K562 (cell line): Measurements from ENCODE around the gene SLC25A1. TPM values are rescaled to one million over a fixed set of nuclear protein-coding genes. Genes with fewer than 3 reads are reported as not detected.

ENCODE experiments used
- CHD1 ChIP-seq: fragments of 200-600 bp; sonication (generic); IDR thresholded peaks from one replicate; pipeline ENCODE4 v1.6.1; 2012; ENCODE audit warnings: mild to moderate bottlenecking, moderate library complexity, low read length, inconsistent platforms
- DPF2 ChIP-seq: fragments of 450-650 bp; IDR thresholded peaks from 2 replicates; pipeline ENCODE4 v1.6.1; 2016
- HINFP ChIP-seq: fragments of 450-650 bp; conservative IDR thresholded peaks from 2 replicates; pipeline ENCODE4 v1.6.1; 2016; ENCODE audit warnings: missing genetic modification characterization, low read depth, mild to moderate bottlenecking, control low read depth, missing compliant biosample characterization
- HLTF ChIP-seq: fragments of 450-650 bp; IDR thresholded peaks from 2 replicates; pipeline ENCODE4 v1.6.1; 2016
- MBD1 ChIP-seq: fragments of 250-450 bp; sonication (Bioruptor Pico); IDR thresholded peaks from 2 replicates; pipeline ENCODE4 v1.8.0; 2022; ENCODE audit warnings: inconsistent platforms
- MIER1 ChIP-seq: fragments of 450-650 bp; IDR thresholded peaks from 2 replicates; pipeline ENCODE4 v1.6.1; 2016; ENCODE audit warnings: antibody characterized with exemption, mild to moderate bottlenecking, low read depth
- MYBL2 ChIP-seq, 2 experiments: fragments of 450-650 bp in 1 of 2; sonication (generic) in 1 of 2; formaldehyde crosslinking in 1 of 2; IDR thresholded peaks; 2 replicates each; pipeline versions ENCODE4 v1.6.1 to v1.8.1; 2017 to 2022; ENCODE audit warnings: borderline replicate concordance in 1 of 2, inconsistent platforms in 1 of 2, low read depth in 1 of 2, mild to moderate bottlenecking in 1 of 2, missing genetic modification reagents in 1 of 2, moderate library complexity in 1 of 2
- NBN ChIP-seq: fragments of 450-650 bp; IDR thresholded peaks from 2 replicates; pipeline ENCODE4 v1.6.1; 2016; ENCODE audit warnings: low read depth, mild to moderate bottlenecking
- NEUROD1 ChIP-seq: fragments of 150-350 bp; IDR thresholded peaks from 2 replicates; pipeline ENCODE4 v1.6.1; 2014; ENCODE audit warnings: borderline replicate concordance, low read length, low read depth; ENCODE audit not compliant: partially characterized antibody
- NFE2L1 ChIP-seq: fragments of 450-650 bp; IDR thresholded peaks from 2 replicates; pipeline ENCODE4 v1.6.1; 2016; ENCODE audit warnings: missing genetic modification characterization, low read depth, mild to moderate bottlenecking, missing compliant biosample characterization, moderate library complexity, borderline replicate concordance
- NFIX ChIP-seq: fragments of 250-450 bp; sonication (Bioruptor Pico); IDR thresholded peaks from 2 replicates; pipeline ENCODE4 v1.4.0; 2020; ENCODE audit warnings: low read depth, mild to moderate bottlenecking, moderate library complexity
- POLR2H ChIP-seq: IDR thresholded peaks from 2 replicates; pipeline ENCODE4 v1.6.1; 2016; ENCODE audit warnings: missing genetic modification characterization, low read depth, mild to moderate bottlenecking, control low read depth, missing compliant biosample characterization, moderate library complexity
- SMC3 ChIP-seq: conservative IDR thresholded peaks from 2 replicates; pipeline ENCODE4 v1.6.1; 2011; ENCODE audit warnings: low read depth, low read length, improper control_type of control experiment; ENCODE audit not compliant: insufficient read depth
- SNIP1 ChIP-seq: fragments of 450-650 bp; IDR thresholded peaks from 2 replicates; pipeline ENCODE4 v1.7.1; 2017; ENCODE audit warnings: low read depth, mild to moderate bottlenecking
- SUPT5H ChIP-seq: fragments of 450-650 bp; IDR thresholded peaks from 2 replicates; pipeline ENCODE4 v1.6.1; 2016
- ZNF134 ChIP-seq: fragments of 250-450 bp; sonication (Bioruptor Pico); conservative IDR thresholded peaks from 2 replicates; pipeline ENCODE4 v1.4.0; 2020
- ZNF512 ChIP-seq: IDR thresholded peaks from 2 replicates; pipeline ENCODE4 v1.6.1; 2016; ENCODE audit warnings: missing genetic modification characterization, missing compliant biosample characterization
- ZNF592 ChIP-seq: fragments of 450-650 bp; IDR thresholded peaks from 2 replicates; pipeline ENCODE4 v1.6.1; 2017; ENCODE audit warnings: antibody characterized with exemption, mild to moderate bottlenecking
- ZNF668 ChIP-seq: fragments of 250-450 bp; sonication (Bioruptor Pico); IDR thresholded peaks from 2 replicates; pipeline ENCODE4 v1.8.0; 2022; ENCODE audit warnings: mild to moderate bottlenecking, inconsistent platforms
- polyA plus RNA-seq, 8 experiments: library from polyadenylated mRNA; depleted of rRNA in 4 of 8; stranded (reverse) in 5 of 8; unstranded in 3 of 8; fragments of >200 nt; fragmentation: Nextera tagmentation in 2 of 8; fragmentation: Illumina TruSeq in 1 of 8; extraction: Ambion mirVana in 2 of 8; extraction: Trizol in 1 of 8; gene quantifications; 2 replicates each; pipeline versions ENCODE4 v1.2.1 to v1.2.3, GENCODE V29; 2011 to 2014; ENCODE audit warnings: inconsistent platforms in 1 of 8, missing spikeins in 1 of 8
- total RNA-seq, 7 experiments: library from RNA; depleted of rRNA in 6 of 7; stranded (reverse); fragments of >200 nt in 6 of 7; fragmentation: Illumina TruSeq in 2 of 7; extraction: Trizol in 2 of 7; gene quantifications; 2 replicates each; pipeline versions ENCODE4 v1.2.1 to v1.2.3, GENCODE V29; 2011 to 2021; ENCODE audit warnings: low replicate concordance in 1 of 7

SLC25A1 gene
- total and polyA plus RNA-seq, 9 of the 15 experiments (the other 6 are each of a cell fraction or from before 2014, with no cell fraction given), result 11.0 to 408 (median 110) TPM

GRCh38 chr22:19212302-19212870 is 33.9 kb upstream of the SLC25A1 start (continued):
- TF ChIP-seq NEUROD1, result no peak
- peak; percentile 32; the same call in 1 of the 2 replicates for TF ChIP-seq SUPT5H
- TF ChIP-seq HINFP (tag), result 0 out of 2 replicates have a peak, but pooled peaks have one; percentile 43
- peak; percentile 12; the same call in 1 of the 2 replicates for TF ChIP-seq MYBL2 (IDR thresholded peaks at IDR 0.05; ENCODE audit: low read depth)
- no peak for TF ChIP-seq MYBL2 (CRISPR knock-in tag; IDR thresholded peaks at IDR 0.05; ENCODE audit: borderline replicate concordance)
- TF ChIP-seq MBD1 (CRISPR knock-in tag), result no peak
- no peak for TF ChIP-seq ZNF134 (CRISPR knock-in tag)
- no peak for TF ChIP-seq CHD1
- TF ChIP-seq ZNF592, result no peak
- 0 out of 2 replicates have a peak, but pooled peaks have one; percentile 6 for TF ChIP-seq NFE2L1 (tag)
- peak; percentile 56; the same call in 1 of the 2 replicates for TF ChIP-seq HLTF
- peak; percentile 42; the same call in 1 of the 2 replicates for TF ChIP-seq MIER1
- TF ChIP-seq SMC3, result no peak
- TF ChIP-seq DPF2, result 0 out of 2 replicates have a peak, but pooled peaks have one; percentile 16
- no peak; the same call in 1 of the 2 replicates for TF ChIP-seq SNIP1
- no peak for TF ChIP-seq NFIX
- peak; percentile 98 for TF ChIP-seq ZNF512 (tag)
- TF ChIP-seq POLR2H (tag), result no peak
- TF ChIP-seq ZNF668, result 0 out of 2 replicates have a peak, but pooled peaks have one; percentile 38
- TF ChIP-seq NBN, result 0 out of 2 replicates have a peak, but pooled peaks have one; percentile 41
